HG02623 (cell line): ENCODE data around the gene DPEP3.
"Not testable (repeated sequence)": the region's sequence is repeated elsewhere in the genome, so short reads cannot be mapped to it uniquely, and the experiment has no call there.

Source experiments
- ATAC-seq: cut with Tn5 transposase; IDR thresholded peaks from one replicate; pipeline ENCODE4 v1.9.1; 2021; ENCODE audit warnings: moderate library complexity; ENCODE audit not compliant: unreplicated experiment

The DPEP3 gene

GRCh38 chr16:67979955-67980678 is at the start of gene DPEP3:
Gene DPEP3, minus strand, starts transcription at chr16:67980499. Its CDS starts 119 bp downstream, at chr16:67980380.
- ATAC-seq: no peak

GRCh38 chr16:68028996-68029395 is 48.7 kb upstream of the DPEP3 start:
- ATAC-seq: no peak

GRCh38 chr16:68022728-68023537 is 42.6 kb upstream of the DPEP3 start, which contains the start of the genes DDX28 and DUS2:
Gene DDX28, minus strand, starts transcription at chr16:68023232. Its CDS starts 30 bp downstream, at chr16:68023202.
Gene DUS2, plus strand, starts transcription at chr16:68023284. Its CDS starts 14,740 bp downstream, at chr16:68038024.
- peak; percentile 89 for ATAC-seq

GRCh38 chr16:68022278-68022727 is 42.0 kb upstream of the DPEP3 start:
- ATAC-seq: no peak

- no peak for ATAC-seq
Measured at GRCh38 chr16:68021490-68021889, 41.2 kb upstream of the DPEP3 start.

GRCh38 chr16:68019167-68019680 is 38.9 kb upstream of the DPEP3 start:
- ATAC-seq: no peak

GRCh38 chr16:68015681-68016080 is 35.4 kb upstream of the DPEP3 start, which contains the start of gene DPEP2NB:
Gene DPEP2NB, minus strand, starts transcription at chr16:68015911. Its CDS starts 141 bp downstream, at chr16:68015770.
- no peak for ATAC-seq

- ATAC-seq: no peak
Measured at GRCh38 chr16:68013440-68013839, 33.1 kb upstream of the DPEP3 start.

GRCh38 chr16:68009872-68010271 is 29.6 kb upstream of the DPEP3 start:
- not testable (repeated sequence) for ATAC-seq

GRCh38 chr16:68009157-68009735 is 28.9 kb upstream of the DPEP3 start:
- ATAC-seq: no peak

- ATAC-seq: no peak
Measured at GRCh38 chr16:68005786-68006286, 25.5 kb upstream of the DPEP3 start.

- ATAC-seq: no peak
Measured at GRCh38 chr16:68005211-68005610, 24.9 kb upstream of the DPEP3 start.

GRCh38 chr16:68003031-68003430 is 22.7 kb upstream of the DPEP3 start:
- ATAC-seq: no peak

- ATAC-seq: no peak
Measured at GRCh38 chr16:68000450-68000849, 20.2 kb upstream of the DPEP3 start.

GRCh38 chr16:67999985-68000384 is 19.7 kb upstream of the DPEP3 start:
- no peak for ATAC-seq

GRCh38 chr16:67998779-67999688 is 18.7 kb upstream of the DPEP3 start, which contains the start of gene DPEP2:
Gene DPEP2, minus strand, starts transcription at chr16:67999484. Its CDS starts 6,272 bp downstream, at chr16:67993212.
- ATAC-seq: not testable (repeated sequence)

GRCh38 chr16:67998231-67998778 is 18.0 kb upstream of the DPEP3 start:
- ATAC-seq: not testable (repeated sequence)

GRCh38 chr16:67996666-67997065 is 16.4 kb upstream of the DPEP3 start:
- ATAC-seq: no peak

- no peak for ATAC-seq
Measured at GRCh38 chr16:67995423-67995822, 15.1 kb upstream of the DPEP3 start.
